ENCODE data around the gene HOXC12.

DNA sequence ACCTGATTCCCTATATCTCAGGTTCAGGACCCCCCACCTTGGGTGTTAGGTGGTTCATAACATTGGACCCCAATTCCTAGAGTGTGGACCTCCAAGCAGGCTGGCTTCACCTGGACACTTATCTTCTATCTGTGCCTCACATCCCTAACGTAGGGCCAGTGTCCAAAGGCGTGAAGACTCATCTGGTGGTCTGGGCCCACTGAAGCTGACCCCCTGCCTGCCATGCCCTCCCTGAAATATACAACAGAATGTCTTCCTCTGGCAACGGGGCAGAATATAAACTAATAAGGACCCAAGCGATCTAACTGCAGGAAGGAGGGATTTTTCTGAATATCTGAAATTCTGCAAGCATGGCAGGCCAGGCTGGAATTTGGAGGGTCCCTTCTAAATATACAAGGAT is 10.5 kb upstream of the HOXC12 start:
- TF ChIP-seq, protein P1, sequence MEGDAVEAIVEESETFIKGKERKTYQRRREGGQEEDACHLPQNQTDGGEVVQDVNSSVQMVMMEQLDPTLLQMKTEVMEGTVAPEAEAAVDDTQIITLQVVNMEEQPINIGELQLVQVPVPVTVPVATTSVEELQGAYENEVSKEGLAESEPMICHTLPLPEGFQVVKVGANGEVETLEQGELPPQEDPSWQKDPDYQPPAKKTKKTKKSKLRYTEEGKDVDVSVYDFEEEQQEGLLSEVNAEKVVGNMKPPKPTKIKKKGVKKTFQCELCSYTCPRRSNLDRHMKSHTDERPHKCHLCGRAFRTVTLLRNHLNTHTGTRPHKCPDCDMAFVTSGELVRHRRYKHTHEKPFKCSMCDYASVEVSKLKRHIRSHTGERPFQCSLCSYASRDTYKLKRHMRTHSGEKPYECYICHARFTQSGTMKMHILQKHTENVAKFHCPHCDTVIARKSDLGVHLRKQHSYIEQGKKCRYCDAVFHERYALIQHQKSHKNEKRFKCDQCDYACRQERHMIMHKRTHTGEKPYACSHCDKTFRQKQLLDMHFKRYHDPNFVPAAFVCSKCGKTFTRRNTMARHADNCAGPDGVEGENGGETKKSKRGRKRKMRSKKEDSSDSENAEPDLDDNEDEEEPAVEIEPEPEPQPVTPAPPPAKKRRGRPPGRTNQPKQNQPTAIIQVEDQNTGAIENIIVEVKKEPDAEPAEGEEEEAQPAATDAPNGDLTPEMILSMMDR (IDR thresholded peaks at IDR 0.05): no peak
- TF ChIP-seq EP300 (IDR thresholded peaks at IDR 0.05): no peak

Data from upper lobe of left lung (tissue), 4 donors.